ENCODE results near the gene NLE1. TPM values are rescaled to one million over a fixed set of nuclear protein-coding genes. Genes with fewer than 3 reads are reported as not detected.

The NLE1 gene
- total and polyA plus RNA-seq, 8 donors, result 6.2 to 208 (median 9.2) TPM; not detected in 1

GRCh38 chr17:35130392-35130791 is 11.7 kb downstream of the NLE1 start:
- 85 to 100% (median 90%) methylated on average over 1 to 3 of the region's 3 CpGs for WGBS, 5 donors
- Histone ChIP-seq H3K27ac (no peak overlapping the region), H3K4me1 (no peaks in the 10 kb centered on the region), H3K9me3 (no peaks in the 10 kb centered on the region), H3K4me3 (no peak overlapping the region), H3K36me3 (peaks cover 44 to 48% (median 47%) of the 10 kb centered on the region in 4 donors), H3K27me3 (no peaks in the 10 kb centered on the region)
- no peak for DNase-seq
- no peak for TF ChIP-seq EP300 (IDR thresholded peaks at IDR 0.05)
- no peak for TF ChIP-seq CTCF (IDR thresholded peaks at IDR 0.05)
- TF ChIP-seq POLR2A (IDR thresholded peaks at IDR 0.05), result no peak
- TF ChIP-seq POLR2AphosphoS5 (IDR thresholded peaks at IDR 0.05), result no peak
- intact Hi-C loops (cut with DNase I; ENCODE audit: low total_unique reads), result no loop called here

- Histone ChIP-seq H3K36me3 (peaks cover 40 to 44% (median 43%) of the 10 kb centered on the region in 4 donors), H3K4me1 (no peaks in the 10 kb centered on the region), H3K27ac (no peak overlapping the region), H3K4me3 (no peak overlapping the region), H3K9me3 (no peaks in the 10 kb centered on the region), H3K27me3 (no peaks in the 10 kb centered on the region)
- DNase-seq, result no peak
- TF ChIP-seq POLR2AphosphoS5 (IDR thresholded peaks at IDR 0.05) (no peak), EP300 (IDR thresholded peaks at IDR 0.05) (no peak), CTCF (IDR thresholded peaks at IDR 0.05) (no peak), POLR2A (IDR thresholded peaks at IDR 0.05) (no peak)
- intact Hi-C loops (cut with DNase I; ENCODE audit: low total_unique reads), result loop anchor here (10.0 kb wide), 1 partner anchor 585 kb away; no protein-coding TSS in a partner anchor
- WGBS, 5 donors, result 80 to 93% (median 92%) methylated on average over 5 of the region's 5 CpGs
Observed at GRCh38 chr17:35129973-35130351, 12.1 kb downstream of the NLE1 start.

- H3K27ac ChIP-seq, result no peak overlapping the region
- TF ChIP-seq POLR2A (IDR thresholded peaks at IDR 0.05), result no peak
- no peak for TF ChIP-seq POLR2AphosphoS5 (IDR thresholded peaks at IDR 0.05)
- TF ChIP-seq EP300 (IDR thresholded peaks at IDR 0.05), result no peak
- no peak for TF ChIP-seq CTCF (IDR thresholded peaks at IDR 0.05)
- intact Hi-C loops (cut with DNase I; ENCODE audit: low total_unique reads), result loop anchor here (10.0 kb wide), 1 partner anchor 585 kb away; no protein-coding TSS in a partner anchor
- 78 to 84% (median 81%) methylated on average over 11 of the region's 11 CpGs for WGBS, 5 donors
- no peaks in the 10 kb centered on the region for H3K27me3 ChIP-seq
- no peak overlapping the region for H3K4me3 ChIP-seq
- H3K9me3 ChIP-seq, result no peaks in the 10 kb centered on the region
- H3K4me1 ChIP-seq, result no peaks in the 10 kb centered on the region
- no peak for DNase-seq
- H3K36me3 ChIP-seq, result peaks cover 34 to 38% (median 37%) of the 10 kb centered on the region in 4 donors
Observed at GRCh38 chr17:35129154-35129972, 12.7 kb downstream of the NLE1 start.

- H3K4me1 ChIP-seq, result no peaks in the 10 kb centered on the region
- no peaks in the 10 kb centered on the region for H3K27me3 ChIP-seq
- 76 to 90% (median 82%) methylated on average over 11 of the region's 11 CpGs for WGBS, 5 donors
- no peaks in the 10 kb centered on the region for H3K9me3 ChIP-seq
- intact Hi-C loops (cut with DNase I; ENCODE audit: low total_unique reads), result loop anchor here (10.0 kb wide), 1 partner anchor 583 kb away; no protein-coding TSS in a partner anchor
- peak overlapping the region in 1 of 5 donors; percentile 20 for H3K27ac ChIP-seq
- DNase-seq, result peak in 1 of 2 donors; percentile 79
- H3K4me3 ChIP-seq, result no peak overlapping the region
- no peak for TF ChIP-seq CTCF (IDR thresholded peaks at IDR 0.05)
- no peak for TF ChIP-seq EP300 (IDR thresholded peaks at IDR 0.05)
- no peak for TF ChIP-seq POLR2AphosphoS5 (IDR thresholded peaks at IDR 0.05)
- peaks cover 19 to 24% (median 23%) of the 10 kb centered on the region in 4 donors for H3K36me3 ChIP-seq
Observed at GRCh38 chr17:35127751-35128514, 14.2 kb downstream of the NLE1 start.
